Natural killer cell treated with Interleukin-12 subunit alpha and Interleukin-12 subunit beta and Interleukin-15 and Interleukin-18, amount 100 ng/mL, for 72 hours (primary cell): ENCODE data around the gene LIN52. TPM values are rescaled to one million over a fixed set of nuclear protein-coding genes. Genes with fewer than 3 reads are reported as not detected.

Experiments
- ATAC-seq, 2 donors: fragments of 150-1000 bp; cut with Tn5 transposase in 1 of 2; sonication (Bioruptor Pico), chemical (Tn5 transposase) in 1 of 2; 2 replicates each; pipeline ENCODE4 v1.10.0; 2021
- DNase-seq: peaks from one replicate; pipeline ENCODE4 v3.0.0; 2022; ENCODE audit warnings: low spot score
- H3K27ac Mint-ChIP-seq, 2 donors: 1 replicate in 1 of 2; 2 replicates in 1 of 2; pipeline ENCODE4 v1.8.0; 2022; ENCODE audit warnings: mixed read lengths in 2 of 2, mild to moderate bottlenecking in 1 of 2, moderate library complexity in 1 of 2
- H3K27me3 Mint-ChIP-seq, 2 donors: 1 replicate in 1 of 2; 2 replicates in 1 of 2; pipeline ENCODE4 v1.8.0; 2022; ENCODE audit warnings: mixed read lengths in 2 of 2
- H3K36me3 Mint-ChIP-seq: one replicate; pipeline ENCODE4 v1.8.0; 2022; ENCODE audit warnings: mixed read lengths
- H3K4me1 Mint-ChIP-seq, 2 donors: 1 replicate in 1 of 2; 2 replicates in 1 of 2; pipeline ENCODE4 v1.8.0; 2022; ENCODE audit warnings: low read depth in 2 of 2, mixed read lengths in 2 of 2, mild to moderate bottlenecking in 1 of 2
- H3K4me3 Mint-ChIP-seq: one replicate; pipeline ENCODE4 v1.8.0; 2022; ENCODE audit warnings: mixed read lengths
- H3K9me3 Mint-ChIP-seq: 2 replicates; pipeline ENCODE4 v1.8.0; 2022; ENCODE audit warnings: mixed read lengths
- total RNA-seq, 2 donors: library from RNA; stranded (reverse); gene quantifications; one replicate each; pipeline ENCODE4 v1.2.3, GENCODE V29; 2022

LIN52 gene
- total RNA-seq, 2 donors from 2014 or later: 20.7 TPM

DNA sequence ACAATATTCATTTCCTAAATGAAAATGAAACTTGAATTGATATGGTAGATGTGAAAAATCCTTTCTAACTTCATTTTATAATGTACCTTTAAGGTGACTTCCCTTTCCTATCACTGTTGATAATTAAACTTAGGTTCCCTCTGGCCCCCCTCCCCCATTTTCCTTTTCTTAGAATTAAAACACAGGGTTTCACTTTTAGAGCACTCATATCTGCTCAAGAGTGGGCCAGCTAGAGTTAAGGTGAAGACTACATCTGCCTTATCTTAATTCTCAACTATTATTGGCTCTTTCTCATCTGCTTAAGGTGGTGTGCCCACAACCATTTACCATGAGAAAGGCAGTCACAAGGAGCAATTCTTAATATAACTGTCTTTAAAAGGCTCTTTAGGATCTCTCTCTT is 49.7 kb downstream of the LIN52 start:
- H3K36me3 Mint-ChIP-seq: no peaks in the 10 kb centered on the region
- H3K27ac Mint-ChIP-seq: peak overlapping the region in 1 of 2 donors; percentile 47
- H3K4me3 Mint-ChIP-seq: no peak overlapping the region
- no peaks in the 10 kb centered on the region for H3K9me3 Mint-ChIP-seq
- DNase-seq (no peak), ATAC-seq (no peak)
- H3K4me1 Mint-ChIP-seq: peaks cover 15 to 24% of the 10 kb centered on the region in 2 donors
- no peaks in the 10 kb centered on the region for H3K27me3 Mint-ChIP-seq

DNA sequence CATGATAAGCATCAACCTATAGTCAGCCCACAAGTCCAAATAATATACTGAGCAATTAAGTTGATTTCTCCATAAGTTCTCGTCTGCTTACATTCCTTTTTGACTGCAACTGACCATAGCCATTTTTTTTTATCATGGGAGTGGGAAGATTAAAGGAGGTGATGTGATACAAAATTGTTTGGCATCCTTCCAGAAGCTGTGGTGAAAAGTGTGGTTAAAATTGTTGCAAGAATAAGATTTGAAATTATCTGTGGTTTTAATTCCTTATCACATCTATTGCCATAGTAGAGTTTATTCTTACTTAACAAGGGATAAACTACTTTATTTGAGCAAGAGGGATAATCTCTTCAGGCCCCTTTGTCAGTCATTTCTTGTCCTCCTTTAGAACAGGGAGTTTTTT is 50.7 kb downstream of the LIN52 start:
- ATAC-seq: no peak
- no peak overlapping the region for H3K27ac Mint-ChIP-seq
- H3K4me3 Mint-ChIP-seq: no peak overlapping the region
- peaks cover 15 to 24% of the 10 kb centered on the region in 2 donors for H3K4me1 Mint-ChIP-seq
- no peaks in the 10 kb centered on the region for H3K27me3 Mint-ChIP-seq
- H3K36me3 Mint-ChIP-seq: no peaks in the 10 kb centered on the region
- H3K9me3 Mint-ChIP-seq: no peaks in the 10 kb centered on the region
- DNase-seq: no peak

DNA sequence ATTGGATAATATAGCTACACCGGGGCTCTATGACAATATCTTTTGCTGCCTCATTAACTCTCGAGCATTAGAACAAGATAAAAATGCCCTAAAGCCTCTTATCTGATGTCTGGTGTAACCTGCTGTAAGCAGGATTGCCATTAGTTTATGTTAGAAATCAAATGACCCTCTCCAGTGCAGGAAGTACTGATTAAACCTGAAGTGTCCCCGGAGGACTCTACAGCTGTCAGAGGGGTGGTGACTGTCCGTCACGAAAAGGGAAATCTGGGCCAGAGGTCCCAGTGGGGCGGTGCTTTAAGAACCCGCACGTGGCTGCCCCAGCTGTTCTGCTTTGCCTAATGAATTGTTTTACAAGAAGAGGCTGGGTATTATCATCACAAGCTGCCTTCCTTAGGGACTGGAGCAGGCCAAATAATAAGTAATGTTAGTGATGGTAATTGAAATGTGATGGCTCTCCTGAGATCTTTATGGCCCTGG is 55.7 kb downstream of the LIN52 start:
- no peak overlapping the region for H3K27ac Mint-ChIP-seq
- H3K4me1 Mint-ChIP-seq: peaks cover 15 to 16% of the 10 kb centered on the region in 2 donors
- H3K36me3 Mint-ChIP-seq: no peaks in the 10 kb centered on the region
- no peaks in the 10 kb centered on the region for H3K27me3 Mint-ChIP-seq
- DNase-seq (no peak), ATAC-seq (no peak)
- no peak overlapping the region for H3K4me3 Mint-ChIP-seq
- H3K9me3 Mint-ChIP-seq: no peaks in the 10 kb centered on the region

DNA sequence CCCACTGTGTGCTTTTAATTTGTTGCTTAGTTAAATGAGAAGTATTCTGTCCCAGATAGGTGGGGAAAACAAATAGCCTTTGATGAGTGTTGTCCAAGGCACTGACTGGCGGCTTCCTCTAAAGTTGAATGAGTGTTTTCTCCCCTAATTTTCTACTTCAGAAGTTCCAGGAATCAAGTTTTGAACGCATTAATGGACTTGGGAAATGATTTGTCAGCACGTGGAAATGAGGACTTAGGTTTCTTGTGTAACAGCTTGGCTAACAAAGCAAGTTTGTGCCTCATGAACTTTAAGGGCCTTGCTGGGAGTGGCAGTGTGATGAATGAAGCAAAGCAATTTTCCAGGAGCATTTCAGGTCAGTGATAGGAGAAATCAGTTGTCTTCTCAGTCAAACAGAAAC is 56.9 kb downstream of the LIN52 start:
- Mint-ChIP-seq H3K27me3 (no peaks in the 10 kb centered on the region), H3K27ac (no peak overlapping the region), H3K9me3 (no peaks in the 10 kb centered on the region), H3K36me3 (no peaks in the 10 kb centered on the region), H3K4me3 (no peak overlapping the region), H3K4me1 (peaks cover 14 to 17% of the 10 kb centered on the region in 2 donors)
- DNase-seq: no peak
- no peak for ATAC-seq

DNA sequence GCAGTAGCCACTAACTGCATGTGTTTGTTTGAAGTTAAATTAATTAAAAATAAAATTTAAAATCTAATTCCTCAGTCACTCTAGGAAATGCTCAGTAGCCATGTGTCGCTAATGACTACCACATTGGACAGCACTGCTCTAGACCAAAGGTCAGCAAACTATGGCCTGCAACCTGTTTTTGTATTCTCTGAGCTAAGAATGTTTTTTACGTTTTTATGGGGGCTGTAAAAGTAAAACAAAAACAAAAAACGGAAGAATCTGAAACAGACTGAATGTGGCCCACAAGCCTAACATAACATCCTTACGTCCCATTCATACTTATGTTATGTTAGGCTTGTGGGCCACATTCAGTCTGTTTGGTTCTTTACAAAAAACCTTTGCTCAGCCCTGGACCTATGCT is 57.8 kb downstream of the LIN52 start:
- no peaks in the 10 kb centered on the region for H3K9me3 Mint-ChIP-seq
- H3K36me3 Mint-ChIP-seq: no peaks in the 10 kb centered on the region
- no peak overlapping the region for H3K27ac Mint-ChIP-seq
- no peaks in the 10 kb centered on the region for H3K27me3 Mint-ChIP-seq
- peaks cover 14 to 19% of the 10 kb centered on the region in 2 donors for H3K4me1 Mint-ChIP-seq
- DNase-seq: no peak
- no peak for ATAC-seq
- H3K4me3 Mint-ChIP-seq: no peak overlapping the region

DNA sequence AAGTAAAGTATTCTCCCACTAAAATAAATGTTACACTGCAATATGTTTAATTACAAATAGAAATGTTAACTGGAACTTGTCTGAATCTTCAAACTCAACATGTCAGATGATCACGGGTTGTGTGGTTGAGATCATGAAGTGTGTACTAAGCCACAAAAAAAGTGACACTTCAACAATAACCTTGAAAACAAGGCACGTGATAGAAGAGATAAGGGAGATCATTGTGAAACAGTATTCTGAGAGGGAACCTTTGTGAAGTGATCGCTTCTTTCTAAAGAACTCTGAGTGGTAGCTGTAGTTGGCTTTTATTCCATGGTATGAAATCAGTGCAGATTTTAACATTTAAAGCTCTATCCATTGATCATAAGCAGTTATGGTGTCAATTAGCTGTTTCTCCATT is 60.0 kb downstream of the LIN52 start:
- ATAC-seq (no peak), DNase-seq (no peak)
- peaks cover 14 to 21% of the 10 kb centered on the region in 2 donors for H3K4me1 Mint-ChIP-seq
- H3K9me3 Mint-ChIP-seq: no peaks in the 10 kb centered on the region
- peak overlapping the region in 1 of 2 donors; percentile 56 for H3K27ac Mint-ChIP-seq
- H3K27me3 Mint-ChIP-seq: no peaks in the 10 kb centered on the region
- no peaks in the 10 kb centered on the region for H3K36me3 Mint-ChIP-seq
- H3K4me3 Mint-ChIP-seq: no peak overlapping the region

DNA sequence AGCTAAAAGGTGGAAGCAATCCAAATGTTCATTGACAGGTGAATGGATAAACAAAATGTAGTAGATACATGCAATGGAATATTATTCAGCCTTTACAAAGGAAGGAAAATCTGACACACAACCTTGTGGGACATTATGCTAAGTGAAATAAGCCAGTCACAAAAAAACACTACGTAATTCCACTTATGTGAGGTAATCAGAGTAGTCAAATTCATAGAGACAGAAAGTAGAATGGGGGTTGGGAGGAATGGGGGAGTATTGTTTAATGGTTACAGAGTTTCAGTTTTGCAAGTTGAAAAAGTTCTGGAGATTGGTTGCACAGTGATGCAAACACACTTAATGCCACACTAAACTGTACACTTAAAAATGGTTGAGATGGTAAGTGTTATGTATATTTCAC is 62.8 kb downstream of the LIN52 start:
- H3K27ac Mint-ChIP-seq: no peak overlapping the region

DNA sequence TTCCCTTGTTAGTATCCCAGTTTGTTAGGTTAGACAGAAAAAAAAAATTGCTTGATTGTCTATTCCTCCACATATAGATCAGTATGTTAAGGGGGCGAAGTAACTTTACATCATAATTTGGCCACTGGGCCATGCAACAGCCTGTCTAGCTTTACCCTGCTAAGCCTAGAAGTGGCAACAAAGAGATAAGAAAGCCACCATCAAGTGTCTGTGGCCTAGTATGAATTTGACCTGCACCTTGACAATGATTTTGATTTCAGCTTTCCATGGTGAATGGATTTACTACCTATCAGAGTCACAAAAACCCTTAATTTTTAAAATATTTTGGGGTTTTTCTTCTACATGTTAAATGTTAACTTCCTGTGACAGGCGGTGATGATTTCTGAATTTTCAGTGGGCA is 63.9 kb downstream of the LIN52 start:
- H3K4me3 Mint-ChIP-seq: no peak overlapping the region

More for the DNA sequence above, 62.8 kb downstream of the LIN52 start:
- Mint-ChIP-seq H3K4me1 (peaks cover 14 to 21% of the 10 kb centered on the region in 2 donors), H3K36me3 (no peaks in the 10 kb centered on the region), H3K4me3 (no peak overlapping the region), H3K9me3 (no peaks in the 10 kb centered on the region), H3K27me3 (no peaks in the 10 kb centered on the region)
- no peak for ATAC-seq
- DNase-seq: no peak

DNA sequence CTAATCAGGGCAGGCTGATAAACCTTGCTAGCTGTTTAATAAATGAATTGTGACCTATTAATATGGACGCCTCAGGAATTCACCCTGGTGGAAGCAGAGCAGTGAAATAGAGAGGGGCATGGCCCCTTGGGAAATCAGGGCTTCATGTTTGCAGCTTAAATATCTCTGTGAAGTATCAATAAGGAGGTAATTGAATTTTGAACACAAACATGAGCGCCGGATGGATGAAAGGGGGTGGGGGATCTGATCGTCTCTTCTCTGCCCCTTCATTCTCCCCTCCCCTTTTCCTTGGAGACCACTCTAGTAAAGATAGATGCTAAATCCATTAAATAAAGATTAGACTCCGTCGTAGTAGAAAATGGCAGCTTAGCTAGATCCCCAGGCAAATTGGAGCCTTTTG is 70.5 kb downstream of the LIN52 start:
- Mint-ChIP-seq H3K4me3 (no peak overlapping the region), H3K27me3 (no peaks in the 10 kb centered on the region), H3K36me3 (no peaks in the 10 kb centered on the region), H3K4me1 (no peaks in the 10 kb centered on the region), H3K9me3 (no peaks in the 10 kb centered on the region), H3K27ac (no peak overlapping the region)
- DNase-seq (no peak), ATAC-seq (no peak)

More for the DNA sequence above, 63.9 kb downstream of the LIN52 start:
- no peaks in the 10 kb centered on the region for H3K9me3 Mint-ChIP-seq
- no peaks in the 10 kb centered on the region for H3K36me3 Mint-ChIP-seq
- H3K4me1 Mint-ChIP-seq: peaks cover 14 to 19% of the 10 kb centered on the region in 2 donors
- DNase-seq (no peak), ATAC-seq (no peak)
- H3K27ac Mint-ChIP-seq: no peak overlapping the region
- H3K27me3 Mint-ChIP-seq: no peaks in the 10 kb centered on the region

DNA sequence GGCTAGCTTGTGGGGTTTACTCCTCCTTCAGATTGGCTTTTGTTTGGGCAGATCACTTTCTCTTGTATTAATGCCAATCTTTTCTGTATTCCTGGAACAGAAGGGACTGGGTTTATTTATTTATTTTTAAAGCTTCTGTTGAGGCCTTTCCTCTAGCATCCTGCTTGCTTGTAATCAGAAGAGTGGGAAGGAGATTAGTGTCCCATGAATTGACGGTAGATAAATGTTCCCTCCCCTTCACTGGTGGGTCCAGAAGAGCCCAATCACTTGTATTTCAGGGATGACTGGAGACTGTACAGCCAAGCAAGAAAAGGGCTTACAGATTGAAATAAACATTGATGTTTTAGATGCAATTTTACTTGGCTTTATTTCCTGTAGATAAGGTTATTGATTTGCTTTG is 71.0 kb downstream of the LIN52 start:
- H3K9me3 Mint-ChIP-seq: no peaks in the 10 kb centered on the region
- H3K27ac Mint-ChIP-seq: no peak overlapping the region
- H3K4me3 Mint-ChIP-seq: no peak overlapping the region
- no peaks in the 10 kb centered on the region for H3K36me3 Mint-ChIP-seq
- DNase-seq (no peak), ATAC-seq (no peak)
- H3K27me3 Mint-ChIP-seq: no peaks in the 10 kb centered on the region
- H3K4me1 Mint-ChIP-seq: no peaks in the 10 kb centered on the region

DNA sequence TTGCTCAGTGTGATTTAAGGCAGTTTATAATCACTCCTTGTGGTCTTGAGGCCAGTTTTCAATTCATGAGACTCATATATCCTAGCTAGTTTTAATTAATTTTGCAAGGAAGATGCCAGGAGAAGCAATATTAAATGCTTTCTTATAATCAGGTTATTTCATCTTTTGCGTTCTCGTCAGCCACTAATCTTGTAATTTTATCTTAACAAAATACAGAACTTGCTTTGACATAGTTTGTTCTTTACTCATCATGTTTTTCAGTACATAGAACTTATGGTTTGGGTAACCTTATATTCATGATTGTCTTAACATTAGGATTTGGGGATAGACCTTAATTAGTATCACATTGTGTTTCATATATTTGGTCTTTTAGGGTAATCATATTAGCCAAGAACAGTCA is 76.0 kb downstream of the LIN52 start:
- no peaks in the 10 kb centered on the region for H3K36me3 Mint-ChIP-seq
- no peaks in the 10 kb centered on the region for H3K9me3 Mint-ChIP-seq
- DNase-seq: no peak
- H3K4me1 Mint-ChIP-seq: peaks cover 3 to 5% of the 10 kb centered on the region in 2 donors
- no peak overlapping the region for H3K4me3 Mint-ChIP-seq
- H3K27me3 Mint-ChIP-seq: no peaks in the 10 kb centered on the region
- no peak for ATAC-seq
- H3K27ac Mint-ChIP-seq: no peak overlapping the region

DNA sequence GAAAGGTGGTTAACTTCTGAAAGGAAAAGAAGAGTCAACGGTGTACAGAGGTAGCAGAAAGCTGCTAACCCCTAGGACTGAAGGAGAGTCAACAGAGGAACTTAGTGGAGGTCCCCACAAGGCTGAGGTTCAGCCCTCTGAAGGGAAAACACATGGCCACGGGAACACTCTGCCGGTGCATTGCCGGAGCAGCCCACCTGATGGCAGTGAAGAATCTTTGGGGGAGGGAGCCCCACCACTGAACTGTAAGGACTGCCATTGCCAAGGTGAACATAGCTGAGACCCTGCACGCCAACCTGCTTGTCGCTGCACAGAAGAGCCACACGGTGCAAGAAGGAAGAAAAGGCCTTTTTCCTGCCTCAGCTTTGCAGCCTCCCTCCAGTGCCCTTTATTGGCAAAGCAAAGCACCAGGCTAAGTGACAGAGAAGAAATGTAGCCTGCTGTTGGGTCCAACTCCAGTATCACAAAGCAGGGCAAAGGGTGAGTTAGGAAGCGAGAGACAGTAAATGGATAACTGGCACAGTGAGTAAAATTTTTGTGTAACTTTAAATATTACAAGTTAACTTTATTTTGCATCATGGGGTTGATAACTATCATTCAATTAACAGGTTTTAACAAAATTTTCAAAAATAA is 76.9 kb downstream of the LIN52 start:
- no peak overlapping the region for H3K4me3 Mint-ChIP-seq
- DNase-seq (no peak), ATAC-seq (no peak)
- H3K27me3 Mint-ChIP-seq: no peaks in the 10 kb centered on the region
- H3K36me3 Mint-ChIP-seq: no peaks in the 10 kb centered on the region
- no peaks in the 10 kb centered on the region for H3K9me3 Mint-ChIP-seq
- H3K4me1 Mint-ChIP-seq: peaks cover 3 to 5% of the 10 kb centered on the region in 2 donors
- no peak overlapping the region for H3K27ac Mint-ChIP-seq

DNA sequence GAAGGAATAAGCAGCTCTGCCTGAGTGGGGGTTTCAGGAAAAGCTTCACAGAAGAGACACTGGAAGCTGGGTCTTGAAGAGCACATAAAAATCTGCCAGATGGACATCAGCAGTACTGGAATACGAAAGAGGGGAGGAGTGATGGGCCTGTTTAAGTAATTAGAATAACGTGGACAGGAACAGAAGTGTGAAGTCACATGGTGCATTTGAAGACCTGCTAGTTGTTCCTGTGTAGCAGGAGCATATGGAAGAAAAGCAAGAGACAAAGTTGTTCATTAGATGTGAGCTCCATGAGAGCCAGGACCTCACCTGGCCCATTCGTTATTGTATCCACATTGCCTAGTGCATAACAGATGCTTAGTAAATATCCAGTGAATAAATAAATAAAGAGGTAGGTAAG is 85.2 kb downstream of the LIN52 start:
- no peak overlapping the region for H3K27ac Mint-ChIP-seq
- H3K4me1 Mint-ChIP-seq: peaks cover 0 to 9% of the 10 kb centered on the region in 2 donors
- no peaks in the 10 kb centered on the region for H3K36me3 Mint-ChIP-seq
- DNase-seq (no peak), ATAC-seq (no peak)
- no peaks in the 10 kb centered on the region for H3K27me3 Mint-ChIP-seq
- H3K9me3 Mint-ChIP-seq: no peaks in the 10 kb centered on the region
- no peak overlapping the region for H3K4me3 Mint-ChIP-seq

DNA sequence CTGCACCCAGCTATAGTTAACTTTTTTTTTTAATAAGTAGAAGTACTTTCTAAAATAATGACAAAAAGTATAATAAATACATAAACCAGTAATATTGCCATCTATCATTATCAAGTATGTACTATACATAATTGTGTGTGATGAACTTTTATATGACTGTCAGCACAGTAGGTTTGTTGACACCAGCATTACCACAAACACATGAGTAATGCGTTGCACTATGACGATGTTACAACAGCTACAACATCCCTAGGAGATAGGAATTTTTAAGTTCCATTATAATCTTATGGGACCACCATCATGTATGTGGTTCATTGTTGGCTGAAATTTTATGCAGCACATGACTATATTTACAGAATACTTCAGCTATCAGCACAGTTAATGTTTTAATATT is 91.6 kb downstream of the LIN52 start:
- no peak for DNase-seq
- H3K4me1 Mint-ChIP-seq: no peaks in the 10 kb centered on the region
- H3K27me3 Mint-ChIP-seq: no peaks in the 10 kb centered on the region
- no peak for ATAC-seq
- H3K9me3 Mint-ChIP-seq: no peaks in the 10 kb centered on the region
- H3K36me3 Mint-ChIP-seq: no peaks in the 10 kb centered on the region
- no peak overlapping the region for H3K4me3 Mint-ChIP-seq
- H3K27ac Mint-ChIP-seq: no peak overlapping the region

DNA sequence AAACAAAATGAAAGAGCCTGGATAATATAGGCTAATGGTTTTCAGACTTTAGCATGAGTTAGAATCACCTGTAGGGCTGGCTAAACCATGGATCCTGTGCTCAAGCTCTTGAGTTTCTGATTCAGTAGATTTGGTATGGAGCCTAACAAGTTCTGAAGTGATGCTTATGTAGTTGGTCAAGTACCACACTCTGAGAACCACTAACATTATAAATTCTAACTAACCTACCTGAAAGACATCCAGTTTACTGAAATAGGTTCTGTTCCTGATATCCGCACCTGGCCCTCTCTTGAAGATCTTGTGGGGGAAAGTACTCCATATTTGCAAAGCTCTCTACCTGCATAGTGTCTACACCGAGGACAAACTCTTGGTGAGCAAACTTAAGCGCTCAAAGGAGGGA is 95.1 kb downstream of the LIN52 start:
- Mint-ChIP-seq H3K27me3 (no peaks in the 10 kb centered on the region), H3K27ac (no peak overlapping the region), H3K9me3 (no peaks in the 10 kb centered on the region), H3K36me3 (no peaks in the 10 kb centered on the region), H3K4me3 (no peak overlapping the region), H3K4me1 (no peaks in the 10 kb centered on the region)
- DNase-seq (no peak), ATAC-seq (no peak)
